SK-N-SH (cell line): ENCODE results near the gene LARP1.

ENCODE experiments used
- CTCF ChIP-seq: fragments of 200-600 bp; sonication (generic); IDR thresholded peaks from 2 replicates; pipeline ENCODE4 v1.6.1; 2017; ENCODE audit warnings: antibody characterized with exemption, mild to moderate bottlenecking, moderate library complexity
- POLR2AphosphoS5 ChIP-seq: IDR thresholded peaks from 2 replicates; pipeline ENCODE4 v1.6.1; 2012; ENCODE audit warnings: low read depth, low read length
- RCOR1 ChIP-seq: fragments of 150-350 bp; IDR thresholded peaks from 2 replicates; pipeline ENCODE4 v1.6.1; 2017; ENCODE audit warnings: antibody characterized with exemption, low read length
- SIN3A ChIP-seq: IDR thresholded peaks from 2 replicates; pipeline ENCODE4 v1.6.1; 2012; ENCODE audit warnings: low read depth, mild to moderate bottlenecking, low read length, moderate library complexity, borderline replicate concordance

DNA sequence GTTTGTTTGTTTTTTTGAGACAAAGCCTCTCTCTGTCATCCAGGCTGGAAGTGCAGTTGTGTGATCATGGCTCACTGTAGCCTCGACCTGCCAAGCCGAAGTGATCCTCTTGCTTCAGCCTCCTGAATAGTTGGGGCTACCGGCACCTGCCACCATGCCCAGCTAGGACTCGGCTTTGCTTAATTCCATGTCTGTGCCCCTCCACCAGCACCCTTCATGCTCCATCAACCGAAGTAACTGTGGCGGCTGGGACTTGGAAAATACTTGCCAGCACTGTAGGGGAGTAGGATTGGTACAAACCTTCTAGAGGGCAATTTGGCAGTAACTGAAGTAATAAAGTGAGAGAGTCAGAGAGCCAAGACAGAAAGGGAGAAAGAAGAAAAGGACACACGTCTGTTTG, 76.3 kb downstream of the LARP1 start:
- TF ChIP-seq POLR2AphosphoS5 (no peak), RCOR1 (no peak), CTCF (no peak), SIN3A (no peak)
